Liver (tissue), 3 donors: ENCODE results near the gene SEMA3E.

ENCODE experiments used
- CTCF ChIP-seq: fragments of 150-350 bp; IDR thresholded peaks from 2 replicates; pipeline ENCODE4 v1.5.1; 2017; ENCODE audit warnings: improper control_type of control experiment, low read depth, low read length; ENCODE audit not compliant: missing input control
- GABPA ChIP-seq, 2 donors: IDR thresholded peaks in 1 of 2; conservative IDR thresholded peaks in 1 of 2; 2 replicates each; pipeline ENCODE4 v1.6.1; 2016; ENCODE audit warnings: antibody characterized with exemption in 2 of 2, mild to moderate bottlenecking in 1 of 2, moderate library complexity in 1 of 2
- HNF4G ChIP-seq: IDR thresholded peaks from 2 replicates; pipeline ENCODE4 v1.6.1; 2016; ENCODE audit warnings: antibody characterized with exemption
- JUND ChIP-seq, 2 donors: IDR thresholded peaks; 2 replicates each; pipeline ENCODE4 v1.6.1; 2016; ENCODE audit warnings: antibody characterized with exemption in 2 of 2
- MAX ChIP-seq: IDR thresholded peaks from 2 replicates; pipeline ENCODE4 v1.6.1; 2016; ENCODE audit warnings: antibody characterized with exemption
- RAD21 ChIP-seq, 2 donors: IDR thresholded peaks; 2 replicates each; pipeline ENCODE4 v1.6.1; 2016; ENCODE audit warnings: antibody characterized with exemption in 2 of 2, mild to moderate bottlenecking in 2 of 2
- RXRA ChIP-seq, 2 donors: IDR thresholded peaks; 2 replicates each; pipeline ENCODE4 v1.6.1; 2017 to 2018; ENCODE audit warnings: antibody characterized with exemption in 2 of 2, mild to moderate bottlenecking in 1 of 2
- TAF1 ChIP-seq: conservative IDR thresholded peaks from 2 replicates; pipeline ENCODE4 v1.6.1; 2016; ENCODE audit warnings: antibody characterized with exemption, mild to moderate bottlenecking
- YY1 ChIP-seq: IDR thresholded peaks from 2 replicates; pipeline ENCODE4 v1.6.1; 2016; ENCODE audit warnings: antibody characterized with exemption, mild to moderate bottlenecking
- donor health status: healthy.
- donor health status: healthy.

GRCh38 chr7:83640731-83641537 lies 8.0 kb downstream of the SEMA3E start:
- no peak for TF ChIP-seq MAX
- TF ChIP-seq TAF1, result no peak
- no peak for TF ChIP-seq RAD21 (IDR thresholded peaks at IDR 0.05)
- TF ChIP-seq CTCF, result no peak
- TF ChIP-seq YY1, result no peak
- TF ChIP-seq GABPA (IDR thresholded peaks at IDR 0.05 in 1 of 2, conservative IDR thresholded peaks at IDR 0.05 in 1 of 2), result no peak
- TF ChIP-seq RXRA (IDR thresholded peaks at IDR 0.05), result no peak
- no peak for TF ChIP-seq JUND (IDR thresholded peaks at IDR 0.05)
- TF ChIP-seq HNF4G, result no peak
